Activated gamma-delta T cell treated with Interleukin-2 at 50 U/mL for 16 hours (primary cell): Measurements from ENCODE around the gene CFAP70.

Experiments used
- DNase-seq: peaks from one replicate; pipeline ENCODE4 v3.0.0-alpha.2; 2020

Gene CFAP70

DNA sequence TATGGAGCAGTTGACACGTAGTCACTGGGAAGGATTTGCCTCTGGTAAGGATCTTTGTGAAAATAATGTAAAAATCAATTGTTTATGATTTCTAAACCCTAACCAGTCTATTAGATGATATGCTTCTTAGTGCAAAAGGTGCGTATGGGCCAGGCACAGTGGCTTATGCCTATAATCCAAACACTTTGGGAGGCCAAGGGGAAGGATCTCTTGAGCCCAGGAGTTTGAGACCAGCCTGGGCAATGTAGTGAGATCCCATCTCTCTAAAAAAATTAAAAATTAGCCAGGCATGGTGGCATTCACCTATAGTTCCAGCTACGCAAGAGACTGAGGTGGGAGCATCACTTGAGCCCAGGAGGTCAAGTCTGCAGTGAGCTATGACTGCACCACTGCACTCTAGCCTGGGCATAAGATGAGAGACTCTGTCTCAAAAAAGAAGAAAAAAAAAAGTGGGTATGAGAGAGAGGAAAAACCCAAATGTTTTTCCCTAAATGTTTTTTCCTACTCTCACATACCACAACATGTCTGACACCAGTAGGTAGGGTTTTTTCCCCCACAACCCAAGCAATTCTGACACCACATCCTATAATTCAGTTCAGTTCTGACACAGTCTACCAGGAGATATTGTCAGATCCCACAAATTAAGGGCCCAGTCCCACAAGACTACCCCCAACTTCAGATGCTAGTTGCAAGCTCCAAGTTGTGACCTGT lies 148.1 kb downstream of the CFAP70 start:
- no peak for DNase-seq

DNA sequence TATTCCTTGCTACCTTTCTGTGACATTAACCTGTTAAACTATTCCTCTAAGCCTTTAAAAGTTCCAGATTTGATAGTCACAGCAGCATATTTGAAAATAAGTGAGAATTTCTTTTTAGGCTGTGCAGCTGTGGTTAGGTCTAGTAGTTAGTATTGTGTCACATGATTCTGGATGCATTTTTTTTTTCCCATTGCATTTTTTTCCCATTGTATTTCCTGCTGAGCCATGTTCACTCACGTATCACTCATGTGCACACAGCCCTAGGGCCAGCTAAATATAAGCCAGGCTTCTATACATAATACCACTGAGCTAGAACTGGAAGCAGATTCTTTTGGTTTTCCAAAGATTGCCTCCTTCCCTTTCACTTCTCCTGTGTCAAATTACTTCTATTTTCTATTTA lies 149.0 kb downstream of the CFAP70 start:
- DNase-seq, result no peak

GRCh38 chr10:73207883-73208282 lies 150.8 kb downstream of the CFAP70 start:
- no peak for DNase-seq

DNA sequence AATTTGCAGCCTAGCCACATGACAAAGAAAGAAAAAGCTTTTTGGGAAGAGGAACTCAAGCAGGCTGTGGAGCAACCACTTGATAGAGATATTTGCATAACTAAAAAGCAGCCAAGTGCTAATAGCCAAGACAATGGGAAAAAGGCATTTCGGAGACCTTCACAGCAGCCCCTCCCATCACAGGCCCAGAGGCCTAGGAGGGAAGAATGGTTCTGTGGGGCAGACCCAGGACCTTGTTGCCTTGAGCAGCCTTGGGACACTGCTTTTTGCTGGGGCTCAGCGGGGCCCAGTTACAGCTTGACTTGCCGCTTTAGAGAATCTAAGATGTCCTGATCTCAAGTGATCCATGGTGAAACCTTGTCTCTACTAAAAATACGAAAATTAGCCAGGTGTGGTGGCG lies 152.3 kb downstream of the CFAP70 start:
- no peak for DNase-seq

DNA sequence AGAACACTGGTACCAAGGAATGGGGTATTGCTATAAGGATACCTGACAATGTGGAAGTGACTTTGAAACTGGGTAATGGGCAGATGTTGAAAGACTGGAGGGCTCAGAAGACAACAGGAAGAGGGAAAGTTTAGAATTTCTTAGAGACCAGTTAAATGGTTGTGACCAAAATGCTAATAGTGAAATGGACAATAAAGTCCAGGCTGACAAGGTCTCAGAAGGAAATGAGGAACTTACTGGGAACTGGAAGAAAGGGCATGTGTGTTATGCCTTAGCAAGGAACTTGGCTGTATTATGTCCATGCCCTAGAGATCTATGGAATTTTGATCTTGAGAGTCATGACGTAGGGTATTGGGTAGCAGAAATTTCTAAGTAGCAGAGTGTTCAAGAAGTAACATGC lies 152.8 kb downstream of the CFAP70 start:
- DNase-seq, result no peak

GRCh38 chr10:73205081-73205480 lies 153.6 kb downstream of the CFAP70 start:
- DNase-seq, result no peak
